Hindlimb muscle (tissue), 1 donor: ENCODE data around the gene ZNF544. TPM values are rescaled to one million over a fixed set of nuclear protein-coding genes. Genes with fewer than 3 reads are reported as not detected.
"Not testable (repeated sequence)": the region's sequence is repeated elsewhere in the genome, so short reads cannot be mapped to it uniquely, and the experiment has no call there.

ENCODE experiments used
- DNase-seq: peaks from one replicate; pipeline ENCODE4 v3.0.0-alpha.2; 2013
- polyA plus RNA-seq: library from polyadenylated mRNA; unstranded; fragments of 120-200 nt; gene quantifications from one replicate; pipeline ENCODE4 v1.2.1, GENCODE V29; 2013; ENCODE audit not compliant: insufficient read length

The ZNF544 gene
- polyA plus RNA-seq, 1 donor: 17.6 TPM

- no peak for DNase-seq
Observed at GRCh38 chr19:58305932-58306323, 77.2 kb downstream of the ZNF544 start.

GRCh38 chr19:58307736-58308135 lies 79.0 kb downstream of the ZNF544 start:
- no peak for DNase-seq

GRCh38 chr19:58310685-58311084 lies 82.0 kb downstream of the ZNF544 start:
- DNase-seq: not testable (repeated sequence)

GRCh38 chr19:58311345-58311865 lies 82.7 kb downstream of the ZNF544 start:
- DNase-seq: no peak

Other genes with a start within 250 kb of the ZNF544 start
- gene ZNF606, start 226.1 kb upstream of the ZNF544 start, polyA plus RNA-seq: 10.8 TPM
- 1.6 TPM for gene ZSCAN1, start 194.9 kb upstream of the ZNF544 start, polyA plus RNA-seq
- gene ZNF135, start 169.6 kb upstream of the ZNF544 start, polyA plus RNA-seq: 13.8 TPM
- 64.4 TPM for gene ZSCAN18, start 130.7 kb upstream of the ZNF544 start, polyA plus RNA-seq
- 12.1 TPM for gene ZNF329, start 78.1 kb upstream of the ZNF544 start, polyA plus RNA-seq
- gene ZNF274, start 45.9 kb upstream of the ZNF544 start, polyA plus RNA-seq: 11.5 TPM
- 5.7 TPM for gene ZNF8, start 50.0 kb downstream of the ZNF544 start, polyA plus RNA-seq
- 33.0 TPM for gene ERVK3-1, start 76.5 kb downstream of the ZNF544 start, polyA plus RNA-seq
- 3.2 TPM for gene ZSCAN22, start 98.1 kb downstream of the ZNF544 start, polyA plus RNA-seq
- 2.6 TPM for gene A1BG, start 124.6 kb downstream of the ZNF544 start, polyA plus RNA-seq
- gene ZNF497, start 133.8 kb downstream of the ZNF544 start, polyA plus RNA-seq: 2.4 TPM
- gene ZNF837, start 152.1 kb downstream of the ZNF544 start, polyA plus RNA-seq: 1.6 TPM
- gene RPS5, start 158.4 kb downstream of the ZNF544 start, polyA plus RNA-seq: 1,753 TPM
- not detected for gene RNF225, start 166.7 kb downstream of the ZNF544 start, polyA plus RNA-seq
- 5.4 TPM for gene ZNF584, start 179.7 kb downstream of the ZNF544 start, polyA plus RNA-seq
- 6.1 TPM for gene ZNF132, start 211.2 kb downstream of the ZNF544 start, polyA plus RNA-seq
- gene ZNF324B, start 222.7 kb downstream of the ZNF544 start, polyA plus RNA-seq: 4.0 TPM
- gene ZNF324, start 238.2 kb downstream of the ZNF544 start, polyA plus RNA-seq: 6.3 TPM
- gene ZNF446, start 247.4 kb downstream of the ZNF544 start, polyA plus RNA-seq: 8.7 TPM